ENCODE results near the gene SECISBP2L.

DNA sequence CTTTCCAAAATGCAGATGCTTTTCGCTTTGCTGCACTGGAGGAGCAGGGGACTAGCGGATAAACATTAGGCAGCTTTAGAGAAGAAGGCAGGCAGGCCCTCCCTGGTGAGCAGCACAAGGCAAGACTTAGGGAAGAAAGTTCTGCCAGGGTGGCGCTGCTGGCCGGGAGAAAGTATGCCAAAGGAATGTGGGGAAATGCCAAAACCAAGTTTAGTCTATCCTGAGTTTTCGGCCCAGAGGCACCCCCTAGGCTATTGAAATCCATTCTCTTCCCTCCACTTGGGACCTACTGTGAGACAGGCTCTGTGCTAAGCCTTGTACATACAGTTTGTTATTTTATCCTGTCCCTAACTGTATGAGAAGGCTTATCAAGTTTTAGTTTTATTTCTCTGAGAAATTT lies 91.7 kb downstream of the SECISBP2L start:
- TF ChIP-seq, protein P1, sequence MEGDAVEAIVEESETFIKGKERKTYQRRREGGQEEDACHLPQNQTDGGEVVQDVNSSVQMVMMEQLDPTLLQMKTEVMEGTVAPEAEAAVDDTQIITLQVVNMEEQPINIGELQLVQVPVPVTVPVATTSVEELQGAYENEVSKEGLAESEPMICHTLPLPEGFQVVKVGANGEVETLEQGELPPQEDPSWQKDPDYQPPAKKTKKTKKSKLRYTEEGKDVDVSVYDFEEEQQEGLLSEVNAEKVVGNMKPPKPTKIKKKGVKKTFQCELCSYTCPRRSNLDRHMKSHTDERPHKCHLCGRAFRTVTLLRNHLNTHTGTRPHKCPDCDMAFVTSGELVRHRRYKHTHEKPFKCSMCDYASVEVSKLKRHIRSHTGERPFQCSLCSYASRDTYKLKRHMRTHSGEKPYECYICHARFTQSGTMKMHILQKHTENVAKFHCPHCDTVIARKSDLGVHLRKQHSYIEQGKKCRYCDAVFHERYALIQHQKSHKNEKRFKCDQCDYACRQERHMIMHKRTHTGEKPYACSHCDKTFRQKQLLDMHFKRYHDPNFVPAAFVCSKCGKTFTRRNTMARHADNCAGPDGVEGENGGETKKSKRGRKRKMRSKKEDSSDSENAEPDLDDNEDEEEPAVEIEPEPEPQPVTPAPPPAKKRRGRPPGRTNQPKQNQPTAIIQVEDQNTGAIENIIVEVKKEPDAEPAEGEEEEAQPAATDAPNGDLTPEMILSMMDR (IDR thresholded peaks at IDR 0.05), result no peak
- no peak for TF ChIP-seq POLR2A (IDR thresholded peaks at IDR 0.05)

All from right lobe of liver (tissue), 4 donors.